Sigmoid colon (tissue), 7 donors: Measurements from ENCODE around the gene RASL11B. TPM values are rescaled to one million over a fixed set of nuclear protein-coding genes. Genes with fewer than 3 reads are reported as not detected.

Source experiments
- DNase-seq: peaks from one replicate; pipeline ENCODE4 v3.0.0-alpha.2; 2019
- H3K27ac ChIP-seq, 4 donors: fragments of 200-600 bp; sonication (generic); one replicate each; pipeline ENCODE4 v1.5.1; 2016 to 2019; ENCODE audit warnings: mild to moderate bottlenecking in 1 of 4
- H3K27me3 ChIP-seq, 3 donors: fragments of 200-600 bp; sonication (generic); one replicate each; pipeline ENCODE4 v1.5.1; 2019; ENCODE audit warnings: mild to moderate bottlenecking in 1 of 3
- H3K36me3 ChIP-seq, 4 donors: fragments of 200-600 bp; sonication (generic); one replicate each; pipeline ENCODE4 v1.5.1; 2016 to 2019
- H3K4me1 ChIP-seq, 4 donors: fragments of 200-600 bp; sonication (generic); one replicate each; pipeline ENCODE4 v1.5.1; 2017 to 2019
- H3K4me3 ChIP-seq, 4 donors: fragments of 200-600 bp; sonication (generic); one replicate each; pipeline ENCODE4 v1.5.1; 2017 to 2019; ENCODE audit warnings: mild to moderate bottlenecking in 2 of 4, moderate library complexity in 1 of 4
- H3K9me3 ChIP-seq, 4 donors: fragments of 200-600 bp in 3 of 4; sonication (generic) in 3 of 4; one replicate each; pipeline versions ENCODE4 v1.5.1 to v1.6.1; 2013 to 2019
- EP300 ChIP-seq, 4 donors: sonication (generic); formaldehyde crosslinking; IDR thresholded peaks; one replicate each; pipeline ENCODE4 v1.6.1; 2017; ENCODE audit warnings: antibody characterized with exemption in 4 of 4
- POLR2A ChIP-seq, 2 donors: fragments of 450-650 bp; IDR thresholded peaks; one replicate each; pipeline ENCODE4 v1.6.1; 2016; ENCODE audit warnings: antibody characterized with exemption in 2 of 2, mild to moderate bottlenecking in 2 of 2, moderate library complexity in 2 of 2
- POLR2AphosphoS5 ChIP-seq, 4 donors: sonication (generic); formaldehyde crosslinking; IDR thresholded peaks; one replicate each; pipeline ENCODE4 v1.6.1; 2017; ENCODE audit warnings: antibody characterized with exemption in 4 of 4
- WGBS, 2 donors: extraction: QIAGEN DNeasy Blood & Tissue Kit; methylation state at CpG; one replicate each; pipeline ENCODE4 v1.1.7; 2013; 5-methylcytosine and 5-hydroxymethylcytosine counted together
- intact Hi-C: fragments of 100-400 bp; cut with DNase I; formaldehyde crosslinking; loops from one replicate; pipeline ENCODE4 v1.15.1; 2023
- polyA plus RNA-seq, 3 donors: library from polyadenylated mRNA; stranded (reverse); fragments of 200-250 nt; gene quantifications; one replicate each; pipeline ENCODE4 v1.2.3, GENCODE V29; 2013
- total RNA-seq, 4 donors: library from RNA; depleted of rRNA; stranded (reverse); fragments of >200 nt; gene quantifications; one replicate each; pipeline ENCODE4 v1.1.0, GENCODE V29; 2016
- TF ChIP-seq, protein P1 (sequence below), 4 experiments: fragments of 450-650 bp in 3 of 4; fragments of 200-600 bp in 1 of 4; IDR thresholded peaks; one replicate each; pipeline ENCODE4 v1.5.1; 2016 to 2019; ENCODE audit warnings: antibody characterized with exemption in 4 of 4, mild to moderate bottlenecking in 3 of 4, moderate library complexity in 2 of 4
- donor health status: healthy with polysubstance abuse.
- donor health status: Bipolar disorder and iron deficiency.
- donor health status: healthy.

Gene RASL11B
- total and polyA plus RNA-seq, 7 donors: 0.36 to 2.2 (median 0.66) TPM; not detected in 2

GRCh38 chr4:52873861-52874343 lies 11.8 kb downstream of the RASL11B start:
- Histone ChIP-seq H3K27me3 (no peaks in the 10 kb centered on the region), H3K4me3 (no peak overlapping the region), H3K4me1 (peaks cover 0 to 29% (median 13%) of the 10 kb centered on the region in 4 donors), H3K36me3 (no peaks in the 10 kb centered on the region), H3K9me3 (no peaks in the 10 kb centered on the region), H3K27ac (no peak overlapping the region)
- intact Hi-C loops: no loop called here
- TF ChIP-seq, protein P1, sequence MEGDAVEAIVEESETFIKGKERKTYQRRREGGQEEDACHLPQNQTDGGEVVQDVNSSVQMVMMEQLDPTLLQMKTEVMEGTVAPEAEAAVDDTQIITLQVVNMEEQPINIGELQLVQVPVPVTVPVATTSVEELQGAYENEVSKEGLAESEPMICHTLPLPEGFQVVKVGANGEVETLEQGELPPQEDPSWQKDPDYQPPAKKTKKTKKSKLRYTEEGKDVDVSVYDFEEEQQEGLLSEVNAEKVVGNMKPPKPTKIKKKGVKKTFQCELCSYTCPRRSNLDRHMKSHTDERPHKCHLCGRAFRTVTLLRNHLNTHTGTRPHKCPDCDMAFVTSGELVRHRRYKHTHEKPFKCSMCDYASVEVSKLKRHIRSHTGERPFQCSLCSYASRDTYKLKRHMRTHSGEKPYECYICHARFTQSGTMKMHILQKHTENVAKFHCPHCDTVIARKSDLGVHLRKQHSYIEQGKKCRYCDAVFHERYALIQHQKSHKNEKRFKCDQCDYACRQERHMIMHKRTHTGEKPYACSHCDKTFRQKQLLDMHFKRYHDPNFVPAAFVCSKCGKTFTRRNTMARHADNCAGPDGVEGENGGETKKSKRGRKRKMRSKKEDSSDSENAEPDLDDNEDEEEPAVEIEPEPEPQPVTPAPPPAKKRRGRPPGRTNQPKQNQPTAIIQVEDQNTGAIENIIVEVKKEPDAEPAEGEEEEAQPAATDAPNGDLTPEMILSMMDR (IDR thresholded peaks at IDR 0.05): no peak
- TF ChIP-seq EP300 (IDR thresholded peaks at IDR 0.05): no peak
- no peak for TF ChIP-seq POLR2AphosphoS5 (IDR thresholded peaks at IDR 0.05)
- TF ChIP-seq POLR2A (IDR thresholded peaks at IDR 0.05): no peak
- 64 to 81% methylated on average over 10 of the region's 10 CpGs for WGBS, 2 donors
- no peak for DNase-seq

DNA sequence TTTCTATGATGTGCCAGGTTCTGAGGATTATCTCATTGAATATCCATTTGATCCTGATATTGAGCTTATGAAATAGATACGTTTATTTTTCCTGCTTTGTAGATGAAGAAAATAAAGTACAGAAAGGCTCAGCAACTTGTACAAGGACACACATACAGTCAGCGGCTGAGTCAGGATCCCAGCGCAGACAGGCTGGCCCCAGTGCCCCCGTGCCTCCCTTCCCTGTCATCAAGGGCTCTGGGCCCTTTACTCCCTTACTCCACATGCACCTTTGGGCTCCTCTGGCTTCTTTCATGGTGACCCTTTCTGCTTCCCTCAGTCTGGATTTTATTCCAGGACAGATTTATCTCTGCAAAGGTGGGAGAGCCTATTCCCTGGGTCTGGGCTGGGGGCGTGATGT lies 12.8 kb downstream of the RASL11B start:
- H3K36me3 ChIP-seq: no peaks in the 10 kb centered on the region
- WGBS, 2 donors: 96% methylated on average over 5 of the region's 5 CpGs
- no peak overlapping the region for H3K4me3 ChIP-seq
- H3K27ac ChIP-seq: no peak overlapping the region
- DNase-seq: no peak
- no peaks in the 10 kb centered on the region for H3K9me3 ChIP-seq
- intact Hi-C loops: no loop called here
- H3K4me1 ChIP-seq: peaks cover 0 to 19% (median 2%) of the 10 kb centered on the region in 4 donors
- TF ChIP-seq POLR2A (IDR thresholded peaks at IDR 0.05) (no peak), POLR2AphosphoS5 (IDR thresholded peaks at IDR 0.05) (no peak)
- TF ChIP-seq, protein P1 (IDR thresholded peaks at IDR 0.05): no peak
- H3K27me3 ChIP-seq: no peaks in the 10 kb centered on the region

DNA sequence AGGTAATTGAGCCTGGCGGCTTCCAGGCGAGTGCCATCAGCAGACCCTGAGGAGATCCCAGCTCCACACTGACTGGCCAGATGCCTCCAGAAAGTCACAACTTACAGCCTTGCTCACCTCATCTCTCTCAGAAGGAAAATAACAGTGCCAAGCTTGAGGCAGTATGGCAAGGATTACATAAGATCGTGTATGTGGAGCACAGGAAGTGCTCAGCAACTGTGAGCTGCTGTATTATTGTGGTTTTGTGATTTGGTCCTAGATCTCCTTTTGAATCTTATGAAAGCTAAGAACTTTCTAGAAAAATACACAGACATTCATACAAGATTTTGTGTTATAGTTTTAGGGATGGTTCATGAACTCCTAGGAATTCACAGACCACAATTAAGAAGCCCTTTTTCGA lies 14.0 kb downstream of the RASL11B start:
- Histone ChIP-seq H3K4me3 (no peak overlapping the region), H3K36me3 (no peaks in the 10 kb centered on the region), H3K27ac (no peak overlapping the region), H3K4me1 (peaks cover 0 to 11% (median 0%) of the 10 kb centered on the region in 4 donors), H3K9me3 (no peaks in the 10 kb centered on the region), H3K27me3 (no peaks in the 10 kb centered on the region)
- intact Hi-C loops: no loop called here
- TF ChIP-seq, protein P1 (IDR thresholded peaks at IDR 0.05): no peak
- no peak for TF ChIP-seq POLR2A (IDR thresholded peaks at IDR 0.05)
- TF ChIP-seq POLR2AphosphoS5 (IDR thresholded peaks at IDR 0.05): no peak
- TF ChIP-seq EP300 (IDR thresholded peaks at IDR 0.05): no peak
- 82 to 89% methylated on average over 4 of the region's 4 CpGs for WGBS, 2 donors
- no peak for DNase-seq

DNA sequence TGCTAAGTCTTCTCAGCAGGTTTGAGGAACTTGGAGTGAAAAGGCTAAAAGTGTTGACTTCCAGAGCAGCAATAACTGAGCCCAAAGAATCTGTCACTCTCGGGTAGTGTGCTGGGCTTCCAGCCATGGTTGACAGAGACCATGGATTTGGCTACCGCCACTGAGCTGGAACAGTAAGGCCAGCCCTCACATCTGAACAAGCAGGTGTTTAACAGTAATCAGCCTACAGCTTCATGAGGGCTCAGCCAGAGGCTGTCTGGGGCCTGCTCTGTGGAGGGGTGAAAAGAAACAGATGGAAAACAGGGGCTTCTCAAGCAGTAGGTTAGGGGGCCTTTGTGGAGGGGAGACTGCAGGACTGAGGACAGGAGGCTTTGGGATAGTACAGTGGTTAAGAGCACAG lies 14.9 kb downstream of the RASL11B start:
- Histone ChIP-seq H3K36me3 (no peaks in the 10 kb centered on the region), H3K27me3 (no peaks in the 10 kb centered on the region), H3K4me1 (peaks cover 0 to 11% (median 0%) of the 10 kb centered on the region in 4 donors), H3K27ac (no peak overlapping the region), H3K4me3 (no peak overlapping the region), H3K9me3 (no peaks in the 10 kb centered on the region)
- no peak for DNase-seq
- WGBS, 2 donors: 68 to 86% methylated on average over 2 of the region's 2 CpGs
- intact Hi-C loops: no loop called here
- no peak for TF ChIP-seq POLR2A (IDR thresholded peaks at IDR 0.05)

DNA sequence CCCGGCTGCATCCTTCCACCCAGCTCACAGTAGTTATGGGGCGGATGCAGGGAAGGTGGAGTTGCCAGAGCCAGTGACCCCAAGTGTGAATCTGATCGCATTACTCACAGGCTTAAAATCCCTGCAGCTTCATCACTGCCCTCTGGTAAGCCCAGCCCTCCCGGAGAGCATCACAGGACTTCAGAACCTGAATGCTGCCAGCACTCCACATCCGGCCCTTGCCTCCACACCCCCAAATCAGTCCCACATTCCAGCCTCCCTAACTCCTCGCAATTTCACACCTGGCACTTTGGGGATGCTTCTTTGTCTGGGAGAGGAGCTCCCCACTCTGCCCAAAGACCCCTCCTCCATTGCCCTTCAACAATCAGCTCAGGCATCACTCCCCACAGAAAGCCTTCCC lies 15.6 kb downstream of the RASL11B start:
- no peak for DNase-seq
- no peak overlapping the region for H3K4me3 ChIP-seq
- 95 to 96% methylated on average over 6 of the region's 6 CpGs for WGBS, 2 donors
- H3K9me3 ChIP-seq: no peaks in the 10 kb centered on the region
- peaks cover 0 to 11% (median 0%) of the 10 kb centered on the region in 4 donors for H3K4me1 ChIP-seq
- H3K27ac ChIP-seq: no peak overlapping the region
- TF ChIP-seq, protein P1 (IDR thresholded peaks at IDR 0.05): no peak
- no peak for TF ChIP-seq EP300 (IDR thresholded peaks at IDR 0.05)
- TF ChIP-seq POLR2AphosphoS5 (IDR thresholded peaks at IDR 0.05): no peak
- no peak for TF ChIP-seq POLR2A (IDR thresholded peaks at IDR 0.05)
- intact Hi-C loops: no loop called here
- H3K27me3 ChIP-seq: no peaks in the 10 kb centered on the region
- H3K36me3 ChIP-seq: no peaks in the 10 kb centered on the region
